ENCODE results near the gene B4GALT5. TPM values are rescaled to one million over a fixed set of nuclear protein-coding genes. Genes with fewer than 3 reads are reported as not detected.
A peak's percentile ranks its signal among the peaks of the same experiment; 100 is the strongest.

The B4GALT5 gene
- total RNA-seq, 1 donor from 2014 or later, result 46.1 TPM

DNA sequence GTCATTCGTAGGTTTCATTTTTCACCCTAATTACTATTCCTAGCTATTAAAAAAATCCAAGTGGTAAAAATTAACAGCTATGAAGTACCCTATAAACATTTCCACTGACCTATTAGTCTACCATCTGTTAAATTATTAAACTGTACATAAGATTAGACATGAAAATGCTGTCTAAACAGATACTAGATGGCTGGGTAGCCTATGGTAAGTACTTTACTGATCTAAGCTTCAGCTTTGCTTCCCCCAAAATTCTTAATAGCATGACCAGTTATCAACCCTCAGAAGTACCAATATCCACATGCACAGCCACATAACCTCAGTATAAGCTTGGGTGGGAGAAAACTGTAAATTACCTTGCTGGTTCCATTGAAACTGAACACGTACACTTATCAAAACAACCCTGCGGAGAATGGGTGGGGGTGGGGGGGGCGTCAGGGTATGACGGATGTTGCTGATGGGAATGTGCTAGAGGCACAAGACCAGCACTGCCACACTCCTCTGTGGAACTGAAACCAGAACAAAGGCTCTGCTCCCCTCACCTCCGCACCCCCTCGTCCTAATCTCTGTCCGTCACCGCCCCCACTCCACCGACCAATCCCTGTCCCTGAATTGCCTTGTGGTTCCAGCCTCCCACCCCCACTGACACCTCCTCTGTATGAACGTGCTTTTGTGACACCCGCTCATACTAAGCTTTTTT is 45.3 kb downstream of the B4GALT5 start:
- DNase-seq (peak; percentile 81), ATAC-seq (peak; percentile 92)
- no peaks in the 10 kb centered on the region for H3K27me3 ChIP-seq
- no peak overlapping the region for H3K27ac ChIP-seq
- H3K4me1 ChIP-seq, result peaks cover 40% of the 10 kb centered on the region
- intact Hi-C loops (cut with DNase I), result no loop called here
- H3K9me3 ChIP-seq, result no peaks in the 10 kb centered on the region
- H3K36me3 ChIP-seq, result no peaks in the 10 kb centered on the region
- no peak for TF ChIP-seq CTCF (IDR thresholded peaks at IDR 0.05)
- H3K4me3 ChIP-seq, result no peak overlapping the region

- intact Hi-C loops (cut with DNase I), result no loop called here
- peaks cover 43% of the 10 kb centered on the region for H3K4me1 ChIP-seq
- TF ChIP-seq CTCF (IDR thresholded peaks at IDR 0.05), result no peak
- no peaks in the 10 kb centered on the region for H3K36me3 ChIP-seq
- H3K27ac ChIP-seq, result no peak overlapping the region
- H3K9me3 ChIP-seq, result no peaks in the 10 kb centered on the region
- H3K4me3 ChIP-seq, result no peak overlapping the region
- DNase-seq (no peak), ATAC-seq (no peak)
- no peaks in the 10 kb centered on the region for H3K27me3 ChIP-seq
These were observed 46.8 kb downstream of the B4GALT5 start for GRCh38 chr20:49666911-49667310.

DNA sequence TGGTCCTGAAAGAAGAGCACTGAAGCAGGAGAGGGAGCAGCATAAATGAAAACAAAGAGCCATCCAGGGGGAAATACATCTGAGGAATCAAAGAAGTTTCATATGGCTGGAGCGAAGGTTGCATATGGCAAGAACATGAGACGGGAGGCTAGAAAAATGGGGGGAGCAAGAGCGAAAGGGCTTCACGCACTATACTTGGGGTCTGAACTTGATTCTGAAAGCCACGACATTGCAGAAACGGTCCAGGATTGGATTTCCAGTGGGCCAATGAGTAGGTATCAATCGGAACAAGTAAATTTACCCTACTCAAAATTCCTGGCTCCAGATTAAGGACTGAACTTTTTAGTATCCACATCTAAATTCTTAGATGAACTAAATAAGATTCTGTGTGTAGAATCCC is 47.9 kb downstream of the B4GALT5 start:
- H3K27me3 ChIP-seq, result no peaks in the 10 kb centered on the region
- no peak for TF ChIP-seq CTCF (IDR thresholded peaks at IDR 0.05)
- H3K4me1 ChIP-seq, result peaks cover 38% of the 10 kb centered on the region
- H3K36me3 ChIP-seq, result no peaks in the 10 kb centered on the region
- H3K4me3 ChIP-seq, result no peak overlapping the region
- no peak overlapping the region for H3K27ac ChIP-seq
- H3K9me3 ChIP-seq, result no peaks in the 10 kb centered on the region
- ATAC-seq (no peak), DNase-seq (no peak)
- intact Hi-C loops (cut with DNase I), result no loop called here

DNA sequence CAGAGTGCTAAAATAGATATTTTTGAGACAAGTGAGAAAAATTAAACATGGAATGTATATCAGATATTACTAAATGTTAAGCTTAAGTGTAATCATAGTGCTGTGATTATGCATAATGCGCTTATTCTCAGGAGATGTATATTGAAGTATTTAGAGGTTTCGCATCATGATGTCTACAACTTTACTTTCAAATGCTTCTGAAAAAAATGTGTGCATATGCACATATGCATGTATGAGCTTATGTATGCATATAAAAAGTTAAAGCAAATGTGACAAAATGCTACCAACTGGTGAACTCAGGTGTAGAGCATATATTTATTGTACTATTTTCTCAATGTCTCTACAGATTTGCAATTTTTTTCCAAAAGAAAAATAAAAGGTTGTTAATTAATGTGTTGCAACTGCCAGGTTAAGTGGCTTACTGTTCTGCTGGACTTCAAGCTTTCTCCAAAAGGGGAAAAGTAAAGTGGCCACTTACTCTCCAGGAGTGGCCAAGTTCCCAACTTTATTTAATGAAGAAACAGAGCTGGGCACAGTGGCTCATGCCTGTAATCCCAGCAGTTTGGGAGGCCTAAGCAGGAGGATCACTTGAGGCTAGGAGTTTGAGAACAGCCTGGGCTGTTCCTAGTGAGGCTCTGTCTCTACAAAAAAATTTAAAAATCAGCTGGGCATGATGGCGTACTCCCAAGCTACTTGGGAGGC is 48.9 kb downstream of the B4GALT5 start:
- H3K9me3 ChIP-seq, result no peaks in the 10 kb centered on the region
- no peak overlapping the region for H3K27ac ChIP-seq
- H3K4me3 ChIP-seq, result no peak overlapping the region
- TF ChIP-seq CTCF (IDR thresholded peaks at IDR 0.05), result no peak
- ATAC-seq, result peak; percentile 36
- DNase-seq, result no peak
- intact Hi-C loops (cut with DNase I), result no loop called here
- peaks cover 37% of the 10 kb centered on the region for H3K4me1 ChIP-seq
- no peaks in the 10 kb centered on the region for H3K27me3 ChIP-seq
- no peaks in the 10 kb centered on the region for H3K36me3 ChIP-seq

DNA sequence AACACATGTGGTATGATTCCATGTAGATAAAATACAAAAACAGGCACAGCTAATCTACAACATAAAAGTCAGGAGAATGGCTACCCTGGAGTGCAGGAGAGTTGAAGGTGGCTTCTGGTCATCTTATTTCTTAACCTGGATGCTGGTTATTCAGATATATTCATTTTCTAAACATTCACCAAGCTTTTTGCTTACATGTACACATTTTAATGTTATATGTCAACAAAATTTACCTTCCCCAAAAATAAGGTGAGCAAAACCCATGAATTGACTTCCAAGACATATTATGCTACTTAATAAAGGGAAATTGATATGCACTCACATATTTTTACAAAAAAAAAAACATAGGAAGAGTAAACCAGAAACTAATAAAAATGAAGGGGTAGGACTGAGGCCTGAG is 50.6 kb downstream of the B4GALT5 start:
- H3K36me3 ChIP-seq, result no peaks in the 10 kb centered on the region
- TF ChIP-seq CTCF (IDR thresholded peaks at IDR 0.05), result no peak

More for the DNA sequence above, 50.6 kb downstream of the B4GALT5 start:
- no peak overlapping the region for H3K27ac ChIP-seq
- intact Hi-C loops (cut with DNase I), result no loop called here
- ATAC-seq (no peak), DNase-seq (no peak)
- no peak overlapping the region for H3K4me3 ChIP-seq
- no peaks in the 10 kb centered on the region for H3K9me3 ChIP-seq
- peaks cover 32% of the 10 kb centered on the region for H3K4me1 ChIP-seq
- no peaks in the 10 kb centered on the region for H3K27me3 ChIP-seq
